ENCODE results near the gene SCLT1.
"Not testable (repeated sequence)": the region's sequence is repeated elsewhere in the genome, so short reads cannot be mapped to it uniquely, and the experiment has no call there.

Gene SCLT1

GRCh38 chr4:129093191-129093920 is at the start of gene SCLT1:
SCLT1 (minus strand) TSS chr4:129093539; CDS start chr4:129093103, 436 bp downstream.
- DNase-seq (ENCODE audit: low read depth in 2 of 2) = peak; percentile 89 to 95

- DNase-seq (ENCODE audit: low read depth in 2 of 2) = no peak
Observed at GRCh38 chr4:129140521-129140920, 47.2 kb upstream of the SCLT1 start.

- no peak for DNase-seq (ENCODE audit: low read depth in 2 of 2)
Observed at GRCh38 chr4:129138810-129139496, 45.6 kb upstream of the SCLT1 start.

- DNase-seq (ENCODE audit: low read depth in 2 of 2) = no peak
Observed at GRCh38 chr4:129136433-129136832, 43.1 kb upstream of the SCLT1 start.

GRCh38 chr4:129131343-129131742 is 38.0 kb upstream of the SCLT1 start:
- no peak for DNase-seq (ENCODE audit: low read depth in 2 of 2)

- no peak for DNase-seq (ENCODE audit: low read depth in 2 of 2)
Observed at GRCh38 chr4:129129143-129129542, 35.8 kb upstream of the SCLT1 start.

- not testable (repeated sequence) for DNase-seq (ENCODE audit: low read depth in 2 of 2)
Observed at GRCh38 chr4:129126614-129127013, 33.3 kb upstream of the SCLT1 start.

- DNase-seq (ENCODE audit: low read depth in 2 of 2) = no peak
Observed at GRCh38 chr4:129117705-129118104, 24.4 kb upstream of the SCLT1 start.

GRCh38 chr4:129113919-129114318 is 20.6 kb upstream of the SCLT1 start:
- no peak for DNase-seq (ENCODE audit: low read depth in 2 of 2)

GRCh38 chr4:129113434-129113833 is 20.1 kb upstream of the SCLT1 start:
- DNase-seq (ENCODE audit: low read depth in 2 of 2) = no peak

- no peak for DNase-seq (ENCODE audit: low read depth in 2 of 2)
Observed at GRCh38 chr4:129111919-129112318, 18.6 kb upstream of the SCLT1 start.

- no peak for DNase-seq (ENCODE audit: low read depth in 2 of 2)
Observed at GRCh38 chr4:129110931-129111330, 17.6 kb upstream of the SCLT1 start.

GRCh38 chr4:129109965-129110824 is 16.9 kb upstream of the SCLT1 start:
- no peak for DNase-seq (ENCODE audit: low read depth in 2 of 2)

- DNase-seq (ENCODE audit: low read depth in 2 of 2) = no peak
Observed at GRCh38 chr4:129098531-129099001, 5.2 kb upstream of the SCLT1 start.

- DNase-seq (ENCODE audit: low read depth in 2 of 2) = peak; percentile 50 to 60
Observed at GRCh38 chr4:129095811-129096454, 2.6 kb upstream of the SCLT1 start, which contains the start of gene C4orf33. C4orf33 (plus strand) TSS chr4:129096152; CDS start chr4:129102611, 6,459 bp downstream.

- DNase-seq (ENCODE audit: low read depth in 2 of 2) = no peak
Observed at GRCh38 chr4:129094347-129094746, 1.0 kb upstream of the SCLT1 start.

GRCh38 chr4:129092631-129093190 is 628 bp downstream of the SCLT1 start:
- no peak for DNase-seq (ENCODE audit: low read depth in 2 of 2)

- no peak for DNase-seq (ENCODE audit: low read depth in 2 of 2)
Observed at GRCh38 chr4:129087516-129087915, 5.8 kb downstream of the SCLT1 start.

GRCh38 chr4:129085472-129085871 is 7.9 kb downstream of the SCLT1 start:
- no peak for DNase-seq (ENCODE audit: low read depth in 2 of 2)

GRCh38 chr4:129082302-129082701 is 11.0 kb downstream of the SCLT1 start:
- no peak for DNase-seq (ENCODE audit: low read depth in 2 of 2)

GRCh38 chr4:129080129-129080528 is 13.2 kb downstream of the SCLT1 start:
- DNase-seq (ENCODE audit: low read depth in 2 of 2) = no peak

Measured in activated CD4-positive, alpha-beta T cell treated with anti-CD3 and anti-CD28 coated beads for 24 hours (primary cell).